GM20431 (cell line): ENCODE data around the gene BCL7A.

ENCODE experiments used
- in situ Hi-C: fragments of 300-500 bp; cut with MseI, MboI; formaldehyde crosslinking; loops from one replicate; pipeline ENCODE4 v1.15.0; 2020; ENCODE audit warnings: low sequenced_read_pairs; ENCODE audit not compliant: unreplicated experiment

The BCL7A gene

DNA sequence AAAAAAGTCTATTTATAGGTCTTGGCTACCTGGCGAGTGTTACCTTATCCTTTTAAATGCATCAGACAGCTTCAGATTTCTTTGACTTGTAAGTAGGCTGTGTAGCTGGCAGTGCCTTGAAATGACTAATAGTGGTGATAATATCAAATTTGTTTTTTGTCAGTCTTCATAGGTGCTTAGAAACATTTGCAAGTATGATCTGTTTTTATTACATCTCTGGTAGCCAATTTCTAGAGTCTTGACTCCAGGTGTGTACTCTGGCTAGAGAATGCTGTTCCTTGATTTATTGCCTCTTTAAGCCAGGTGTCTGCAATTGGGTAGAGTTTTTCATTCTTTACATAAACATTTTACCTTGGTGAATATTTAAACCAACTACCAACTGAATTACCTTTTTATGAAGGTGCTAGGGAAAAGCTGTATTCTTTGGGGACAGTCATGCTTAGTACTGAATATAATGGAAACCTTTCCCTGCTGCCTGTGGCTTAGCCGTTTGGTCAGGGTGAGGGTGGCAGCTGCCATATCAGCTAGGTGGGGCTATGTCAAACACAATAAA lies 89.5 kb downstream of the BCL7A start:
- in situ Hi-C loops, result no loop called here
